SK-N-SH (cell line): Measurements from ENCODE around the gene MT2A. TPM values are rescaled to one million over a fixed set of nuclear protein-coding genes. Genes with fewer than 3 reads are reported as not detected.

ENCODE experiments used
- CTCF ChIA-PET: fragments of 300-600, 350-600 bp; formaldehyde crosslinking; extraction: SDS; loops from one replicate; lab custom pipeline; 2021; lab: Yijun Ruan, JAX
- POLR2A ChIA-PET: fragments of 350-600 bp; sonication (Branson Sonifier 250); formaldehyde crosslinking; extraction: SDS; loops from one replicate; lab custom pipeline; 2020; ENCODE audit warnings: antibody characterized with exemption, inconsistent platforms; lab: Yijun Ruan, JAX
- DNase-seq: peaks from one replicate; pipeline ENCODE4 v3.0.0; 2012
- H2AFZ ChIP-seq: fragments of 200-600 bp; sonication (generic); 2 replicates; pipeline ENCODE4 v1.8.1; 2016; ENCODE audit warnings: antibody characterized with exemption, mild to moderate bottlenecking, low read depth
- H3F3A ChIP-seq: fragments of 200-600 bp; sonication (generic); replicated peaks from 2 replicates; pipeline ENCODE3; 2016; ENCODE audit warnings: antibody characterized with exemption, mild to moderate bottlenecking; ENCODE audit not compliant: insufficient read depth
- H3K27ac ChIP-seq, 2 experiments: fragments of 200-500 bp in 1 of 2; fragments of 200-600 bp in 1 of 2; sonication (Bioruptor generic) in 1 of 2; sonication (generic), shearing (Covaris generic) in 1 of 2; 2 replicates each; pipeline versions ENCODE4 v1.5.1 to v1.6.1; 2014 to 2016; ENCODE audit warnings: low read depth in 2 of 2, inconsistent platforms in 1 of 2, low read length in 1 of 2, mild to moderate bottlenecking in 1 of 2, mixed read lengths in 1 of 2
- H3K27me3 ChIP-seq: fragments of 200-600 bp; sonication (generic), shearing (Covaris generic); 2 replicates; pipeline ENCODE4 v1.6.1; 2016; ENCODE audit warnings: mixed run types; ENCODE audit not compliant: insufficient read depth
- H3K36me3 ChIP-seq, 2 experiments: fragments of 200-500 bp in 1 of 2; fragments of 200-600 bp in 1 of 2; sonication (Bioruptor generic) in 1 of 2; sonication (generic) in 1 of 2; replicated peaks in 1 of 2; 2 replicates each; pipeline versions ENCODE3 to v1.5.1; 2014 to 2016; ENCODE audit warnings: low read length in 1 of 2, mild to moderate bottlenecking in 1 of 2; ENCODE audit not compliant: insufficient read depth in 2 of 2, control insufficient read depth in 1 of 2
- H3K4me1 ChIP-seq, 2 experiments: fragments of 200-500 bp in 1 of 2; fragments of 200-600 bp in 1 of 2; sonication (Bioruptor generic) in 1 of 2; sonication (generic), shearing (Covaris generic) in 1 of 2; 2 replicates each; pipeline versions ENCODE4 v1.5.1 to v1.6.1; 2014 to 2016; ENCODE audit warnings: low read depth in 1 of 2, low read length in 1 of 2, mixed run types in 1 of 2; ENCODE audit not compliant: insufficient read depth in 2 of 2, control insufficient read depth in 1 of 2
- H3K4me2 ChIP-seq: fragments of 200-600 bp; sonication (generic), shearing (Covaris generic); 2 replicates; pipeline ENCODE4 v1.6.1; 2017; ENCODE audit warnings: mixed run types
- H3K4me3 ChIP-seq, 2 experiments: fragments of 200-500 bp in 1 of 2; fragments of 200-600 bp in 1 of 2; sonication (Bioruptor generic) in 1 of 2; sonication (generic), shearing (Covaris generic) in 1 of 2; 2 replicates each; pipeline versions ENCODE4 v1.5.1 to v1.8.1; 2014 to 2016; ENCODE audit warnings: low read depth in 2 of 2, inconsistent platforms in 1 of 2, low read length in 1 of 2, mild to moderate bottlenecking in 1 of 2, mixed read lengths in 1 of 2, moderate library complexity in 1 of 2
- H3K79me2 ChIP-seq: fragments of 200-600 bp; sonication (generic); 2 replicates; pipeline ENCODE4 v1.8.1; 2017; ENCODE audit warnings: mild to moderate bottlenecking; ENCODE audit not compliant: insufficient read depth
- H3K9ac ChIP-seq: fragments of 200-600 bp; sonication (generic); 2 replicates; pipeline ENCODE4 v1.6.1; 2017; ENCODE audit warnings: mixed run types
- H3K9me2 ChIP-seq: fragments of 200-600 bp; sonication (generic); 2 replicates; pipeline ENCODE4 v1.6.1; 2017; ENCODE audit warnings: mixed run types
- H3K9me3 ChIP-seq: fragments of 200-600 bp; sonication (generic); 2 replicates; pipeline ENCODE4 v1.6.1; 2017; ENCODE audit warnings: mixed run types, mild to moderate bottlenecking, moderate library complexity
- H4K20me1 ChIP-seq: fragments of 200-600 bp; sonication (generic); 2 replicates; pipeline ENCODE4 v1.6.1; 2017; ENCODE audit warnings: mild to moderate bottlenecking, mixed run types; ENCODE audit not compliant: insufficient read depth
- EP300 ChIP-seq, 2 experiments: IDR thresholded peaks; 2 replicates each; pipeline versions ENCODE4 v1.4.0 to v1.6.1; 2012; ENCODE audit warnings: borderline replicate concordance in 1 of 2, low read depth in 1 of 2, low read length in 1 of 2
- FOSL2 ChIP-seq: IDR thresholded peaks from 2 replicates; pipeline ENCODE4 v1.4.0; 2012; ENCODE audit warnings: low read depth, mild to moderate bottlenecking, moderate library complexity, borderline replicate concordance
- GABPA ChIP-seq: IDR thresholded peaks from 2 replicates; pipeline ENCODE4 v1.4.0; 2012; ENCODE audit warnings: low read depth, mild to moderate bottlenecking
- JUND ChIP-seq: IDR thresholded peaks from 2 replicates; pipeline ENCODE4 v1.4.0; 2012
- NFIC ChIP-seq: IDR thresholded peaks from 2 replicates; pipeline ENCODE4 v1.4.0; 2012; ENCODE audit warnings: borderline replicate concordance
- NRF1 ChIP-seq: IDR thresholded peaks from 2 replicates; pipeline ENCODE4 v1.6.1; 2012; ENCODE audit warnings: low read depth, mild to moderate bottlenecking, low read length
- SIN3A ChIP-seq: IDR thresholded peaks from 2 replicates; pipeline ENCODE4 v1.6.1; 2012; ENCODE audit warnings: low read depth, mild to moderate bottlenecking, low read length, moderate library complexity, borderline replicate concordance
- TAF1 ChIP-seq: IDR thresholded peaks from 2 replicates; pipeline ENCODE4 v1.6.1; 2012; ENCODE audit warnings: low read depth, mild to moderate bottlenecking, low read length, moderate library complexity, borderline replicate concordance
- TCF12 ChIP-seq: IDR thresholded peaks from 2 replicates; pipeline ENCODE4 v1.4.0; 2012
- WGBS: methylation state at CpG from one replicate; pipeline ENCODE4 v1.1.6; 2017; ENCODE audit warnings: low lambda C conversion rate; 5-methylcytosine and 5-hydroxymethylcytosine counted together
- polyA plus RNA-seq, 3 experiments: library from polyadenylated mRNA; depleted of rRNA; stranded (reverse); fragments of >200 nt; gene quantifications; 2 replicates each; pipeline ENCODE4 v1.2.3, GENCODE V29; 2012
- TF ChIP-seq, protein P1 (sequence below): IDR thresholded peaks from 2 replicates; pipeline ENCODE4; 2012

Gene MT2A
- polyA plus RNA-seq, 1 of the 3 experiments (the other 2 are of a cell fraction), result 133 TPM

DNA sequence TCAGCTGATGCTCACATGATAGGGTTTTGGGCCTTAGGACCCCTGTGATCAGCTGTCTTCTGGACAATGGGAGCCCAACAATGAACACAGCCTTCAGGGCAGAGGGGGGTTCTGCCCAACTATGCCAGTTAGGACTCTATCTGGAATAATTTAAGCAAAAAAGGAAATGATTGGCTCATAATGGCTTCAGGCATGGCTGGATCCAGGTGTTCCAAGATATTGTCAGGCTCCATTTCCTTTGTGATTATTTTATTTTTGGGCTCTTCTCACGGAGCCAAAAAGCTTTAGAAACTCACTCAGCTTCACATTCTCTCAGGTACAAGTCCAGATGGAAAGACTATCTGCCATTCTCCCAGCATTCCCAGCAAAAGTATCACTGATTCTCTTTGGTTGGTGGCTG lies 2.9 kb upstream of the MT2A start:
- no peaks in the 10 kb centered on the region for H3K36me3 ChIP-seq
- H3F3A ChIP-seq, result peaks cover 51% of the 10 kb centered on the region
- no peaks in the 10 kb centered on the region for H3K27me3 ChIP-seq
- H4K20me1 ChIP-seq, result no peaks in the 10 kb centered on the region; the same call in 1 of the 2 replicates
- no peaks in the 10 kb centered on the region for H3K9me2 ChIP-seq
- CTCF ChIA-PET, result interaction anchor here (1.1 to 8.2 kb wide), 7 partner anchors 13 to 185 kb away, joined by 3 to 138 read pairs (median 4); no protein-coding TSS in a partner anchor
- WGBS, result 88% methylated on average over 1 of the region's 1 CpG
- H3K4me1 ChIP-seq, result peaks cover 25 to 36% of the 10 kb centered on the region in 2 experiments; a peak in 3 of 4 replicates
- TF ChIP-seq, protein P1, sequence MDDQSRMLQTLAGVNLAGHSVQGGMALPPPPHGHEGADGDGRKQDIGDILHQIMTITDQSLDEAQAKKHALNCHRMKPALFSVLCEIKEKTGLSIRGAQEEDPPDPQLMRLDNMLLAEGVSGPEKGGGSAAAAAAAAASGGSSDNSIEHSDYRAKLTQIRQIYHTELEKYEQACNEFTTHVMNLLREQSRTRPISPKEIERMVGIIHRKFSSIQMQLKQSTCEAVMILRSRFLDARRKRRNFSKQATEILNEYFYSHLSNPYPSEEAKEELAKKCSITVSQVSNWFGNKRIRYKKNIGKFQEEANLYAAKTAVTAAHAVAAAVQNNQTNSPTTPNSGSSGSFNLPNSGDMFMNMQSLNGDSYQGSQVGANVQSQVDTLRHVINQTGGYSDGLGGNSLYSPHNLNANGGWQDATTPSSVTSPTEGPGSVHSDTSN, result no peak
- no peak overlapping the region for H3K9ac ChIP-seq
- no peak overlapping the region for H2AFZ ChIP-seq
- H3K4me2 ChIP-seq, result 0 out of 2 replicates have a peak overlapping the region, but pooled peaks have one; percentile 88
- no peak for DNase-seq
- peaks cover 18% of the 10 kb centered on the region for H3K79me2 ChIP-seq
- H3K27ac ChIP-seq, result peak overlapping the region in 1 of 2 experiments; percentile 96; a peak in 3 of 4 replicates
- H3K4me3 ChIP-seq, result no peak overlapping the region
- no peaks in the 10 kb centered on the region for H3K9me3 ChIP-seq
- POLR2A ChIA-PET, result no interaction called here

DNA sequence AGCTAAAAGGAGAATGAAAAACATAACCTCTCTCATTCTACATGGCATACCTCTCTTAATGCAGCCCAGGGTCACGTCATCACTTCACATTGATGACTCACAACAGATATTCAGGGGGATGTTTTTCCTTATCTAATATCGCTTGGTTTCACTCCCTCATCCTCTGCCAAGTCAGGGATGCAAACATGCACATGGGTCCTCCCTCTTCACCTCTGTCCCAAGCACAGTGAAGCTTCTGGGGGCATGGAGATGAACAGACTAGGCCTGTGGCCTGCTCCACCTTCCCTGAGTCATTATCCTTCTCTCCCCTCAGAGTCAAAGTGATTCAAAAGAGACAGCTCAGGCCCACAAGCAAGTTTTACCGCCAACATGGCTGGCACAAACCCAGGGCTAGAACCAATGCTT lies 2.3 kb upstream of the MT2A start:
- peaks cover 54% of the 10 kb centered on the region for H3F3A ChIP-seq
- WGBS, result 31% methylated on average over 3 of the region's 3 CpGs
- H3K4me2 ChIP-seq, result peak overlapping the region; percentile 88
- peak overlapping the region; percentile 43; the same call in 1 of the 2 replicates for H2AFZ ChIP-seq
- H3K4me1 ChIP-seq, result peaks cover 31 to 40% of the 10 kb centered on the region in 2 experiments; a peak in 3 of 4 replicates
- no peaks in the 10 kb centered on the region for H3K9me3 ChIP-seq
- H3K27me3 ChIP-seq, result no peaks in the 10 kb centered on the region
- peak overlapping the region; percentile 90 for H3K9ac ChIP-seq
- no peaks in the 10 kb centered on the region for H3K9me2 ChIP-seq
- no peaks in the 10 kb centered on the region; the same call in 1 of the 2 replicates for H4K20me1 ChIP-seq
- H3K36me3 ChIP-seq, result no peaks in the 10 kb centered on the region
- ChIA-PET POLR2A (no interaction called here), CTCF (interaction anchor here (1.1 to 8.2 kb wide), 5 partner anchors 13 to 184 kb away, joined by 3 to 138 read pairs (median 3); no protein-coding TSS in a partner anchor)
- peaks cover 23% of the 10 kb centered on the region for H3K79me2 ChIP-seq
- no peak overlapping the region for H3K4me3 ChIP-seq
- no peak for DNase-seq
- peak overlapping the region; percentile 86 to 96; a peak in 3 of 4 replicates for H3K27ac ChIP-seq
- peak; percentile 47; the same call in 1 of the 2 replicates for TF ChIP-seq TCF12
- peak; percentile 69 for TF ChIP-seq NFIC
- TF ChIP-seq NRF1, result no peak
- no peak for TF ChIP-seq GABPA
- peak; percentile 36; the same call in 1 of the 2 replicates for TF ChIP-seq JUND
- TF ChIP-seq SIN3A, result 0 out of 2 replicates have a peak, but pooled peaks have one; percentile 21
- peak; percentile 61; the same call in 1 of the 2 replicates for TF ChIP-seq FOSL2

DNA sequence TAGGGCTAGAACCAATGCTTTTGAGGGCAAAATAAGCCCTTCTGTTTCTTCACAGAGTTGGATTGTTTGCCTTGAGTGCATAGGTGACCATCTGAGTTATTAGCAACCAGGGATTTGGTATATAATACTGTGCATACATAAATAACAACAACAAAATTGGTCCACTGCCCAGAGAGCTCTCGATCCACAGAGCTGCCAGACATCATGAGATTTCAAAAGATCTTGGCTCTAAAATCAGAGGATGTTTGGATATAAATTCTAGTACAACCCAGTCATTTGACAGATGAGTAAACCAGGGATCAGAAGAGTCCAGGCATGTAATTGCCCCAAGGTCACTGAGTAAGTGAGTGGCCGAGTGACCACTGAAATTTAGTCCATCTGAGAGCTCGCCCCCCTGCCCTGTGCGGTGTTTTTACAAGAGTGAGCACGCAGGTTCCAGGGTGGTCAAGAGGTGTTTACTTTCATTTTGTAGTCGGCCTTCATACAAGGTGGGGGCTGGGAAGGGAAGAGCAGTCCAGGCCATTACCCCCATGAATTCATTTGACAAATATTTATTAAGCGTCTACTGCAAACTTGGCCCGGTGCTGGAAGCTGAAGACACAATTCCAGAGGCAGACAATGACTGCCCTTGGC lies 1.8 kb upstream of the MT2A start:
- H3K4me3 ChIP-seq, result no peak overlapping the region
- peaks cover 29% of the 10 kb centered on the region for H3K79me2 ChIP-seq
- H3K27ac ChIP-seq, result peak overlapping the region; percentile 86 to 96
- no peak for DNase-seq
- H3F3A ChIP-seq, result peaks cover 54% of the 10 kb centered on the region
- no peaks in the 10 kb centered on the region for H3K9me2 ChIP-seq
- H4K20me1 ChIP-seq, result no peaks in the 10 kb centered on the region; the same call in 1 of the 2 replicates
- H3K4me1 ChIP-seq, result peaks cover 35 to 45% of the 10 kb centered on the region in 2 experiments; a peak in 3 of 4 replicates
- H3K9ac ChIP-seq, result peak overlapping the region; percentile 90
- no peaks in the 10 kb centered on the region for H3K27me3 ChIP-seq
- CTCF ChIA-PET, result interaction anchor here (1.1 to 8.2 kb wide), 3 partner anchors 43 to 183 kb away, joined by 3 to 138 read pairs (median 3); no protein-coding TSS in a partner anchor
- TF ChIP-seq NFIC, result peak; percentile 62; the same call in 1 of the 2 replicates
- TF ChIP-seq FOSL2, result peak; percentile 24; the same call in 1 of the 2 replicates
- TF ChIP-seq, protein P1, result peak; percentile 55; the same call in 1 of the 2 replicates
- TF ChIP-seq EP300 (IDR thresholded peaks at IDR 0.05; ENCODE audit: borderline replicate concordance in 1 of 2, low read depth in 1 of 2, low read length in 1 of 2), result peak in 1 of 2 experiments; percentile 17; a peak in 1 of 4 replicates
- no peak for TF ChIP-seq TAF1
- TF ChIP-seq, all 33 proteins: peak for 4
- Histone ChIP-seq H3K36me3 (no peaks in the 10 kb centered on the region), H3K9me3 (no peaks in the 10 kb centered on the region), H2AFZ (peak overlapping the region; percentile 43), H3K4me2 (peak overlapping the region; percentile 88)
- WGBS, result 46% methylated on average over 8 of the region's 8 CpGs
- POLR2A ChIA-PET, result no interaction called here
